HCT116 (cell line): ENCODE measurements around the gene OAS2. TPM values are rescaled to one million over a fixed set of nuclear protein-coding genes. Genes with fewer than 3 reads are reported as not detected.

Source experiments
- ATAC-seq: fragments of 200-7000 bp; cut with Tn5 transposase; 2 replicates; pipeline ENCODE4 v1.9.1; 2020; ENCODE audit warnings: mild to moderate bottlenecking, moderate library complexity
- BruUV-seq: library from RNA; stranded (reverse); fragments of 400-500 nt; replicated peaks from 2 replicates; lab custom pipeline; 2021; lab: Mats Ljungman, UMichigan
- CTCF ChIA-PET: fragments of 300-600 bp; sonication (Branson Sonifier 250); formaldehyde crosslinking; loops from one replicate; lab custom pipeline; 2021; ENCODE audit warnings: antibody characterized with exemption; lab: Charles Lee
- POLR2A ChIA-PET: fragments of 300-600, 350-600 bp; sonication (Branson Sonifier 250); formaldehyde crosslinking; loops from one replicate; lab custom pipeline; 2021; ENCODE audit warnings: antibody characterized with exemption; lab: Charles Lee
- RAD21 ChIA-PET, 2 experiments: fragments of 300-600 bp; sonication (Branson Sonifier 250); formaldehyde crosslinking; loops; one replicate each; lab custom pipeline; 2023; ENCODE audit warnings: low total read pairs in 2 of 2; ENCODE audit not compliant: uncharacterized antibody in 2 of 2, unreplicated experiment in 2 of 2, low non-redundant PET in 1 of 2; lab: Charles Lee
- DNase-seq: peaks from one replicate; pipeline ENCODE4 v3.0.0-alpha.2; 2010; ENCODE audit warnings: low read depth, low spot score
- H2AFZ ChIP-seq: fragments of 200-600 bp; shearing (Covaris generic), sonication (generic); 2 replicates; pipeline ENCODE4 v1.6.1; 2017; ENCODE audit warnings: low read depth, mixed run types, mixed read lengths, antibody characterized with exemption, low read length; ENCODE audit not compliant: poor library complexity, severe bottlenecking
- H3K27ac ChIP-seq: 2 replicates; pipeline ENCODE4 v1.5.1; 2012; ENCODE audit warnings: low read depth, low read length
- H3K27me3 ChIP-seq: fragments of 200-600 bp; sonication (generic); 2 replicates; pipeline ENCODE4 v1.6.1; 2016; ENCODE audit warnings: mixed run types, low read length, mixed read lengths; ENCODE audit not compliant: insufficient read depth
- H3K36me3 ChIP-seq, 2 experiments: fragments of 200-500 bp in 1 of 2; fragments of 200-600 bp in 1 of 2; sonication (Bioruptor generic) in 1 of 2; sonication (generic) in 1 of 2; 2 replicates each; pipeline versions ENCODE4 v1.5.1 to v1.6.1; 2014 to 2016; ENCODE audit warnings: low read length in 2 of 2, inconsistent platforms in 1 of 2, mixed read lengths in 1 of 2, mixed run types in 1 of 2; ENCODE audit not compliant: insufficient read depth in 2 of 2, control insufficient read depth in 1 of 2
- H3K4me1 ChIP-seq, 2 experiments: fragments of 200-600 bp in 1 of 2; sonication (generic) in 1 of 2; 2 replicates each; pipeline versions ENCODE4 v1.5.1 to v1.6.1; 2012 to 2017; ENCODE audit warnings: low read length in 2 of 2, inconsistent platforms in 1 of 2, mild to moderate bottlenecking in 1 of 2, mixed read lengths in 1 of 2, mixed run types in 1 of 2, moderate library complexity in 1 of 2; ENCODE audit not compliant: insufficient read depth in 2 of 2, control insufficient read depth in 1 of 2
- H3K4me2 ChIP-seq: fragments of 200-600 bp; sonication (generic); 2 replicates; pipeline ENCODE4 v1.6.1; 2017; ENCODE audit warnings: mixed run types, low read length, mixed read lengths
- H3K4me3 ChIP-seq, 2 experiments: fragments of 200-600 bp in 1 of 2; sonication (generic) in 1 of 2; replicated peaks in 1 of 2; 2 replicates each; pipeline ENCODE4 v1.5.1; 2011 to 2016; ENCODE audit warnings: low read length in 2 of 2, control low read depth in 1 of 2, low read depth in 1 of 2, mild to moderate bottlenecking in 1 of 2, mixed read lengths in 1 of 2, mixed run types in 1 of 2
- H3K79me2 ChIP-seq: fragments of 200-600 bp; sonication (generic); 2 replicates; pipeline ENCODE4 v1.6.1; 2017; ENCODE audit warnings: mild to moderate bottlenecking, mixed run types, low read length, moderate library complexity, mixed read lengths; ENCODE audit not compliant: insufficient read depth
- H3K9ac ChIP-seq: fragments of 200-600 bp; sonication (generic); 2 replicates; pipeline ENCODE4 v1.6.1; 2016; ENCODE audit warnings: low read length, mixed read lengths
- H3K9me2 ChIP-seq: fragments of 200-600 bp; sonication (generic), shearing (Covaris generic); 2 replicates; pipeline ENCODE4 v1.6.1; 2017; ENCODE audit warnings: mixed run types, mild to moderate bottlenecking, moderate library complexity; ENCODE audit not compliant: insufficient read depth
- H3K9me3 ChIP-seq, 2 experiments: fragments of 200-500 bp in 1 of 2; fragments of 200-600 bp in 1 of 2; sonication (Bioruptor generic) in 1 of 2; sonication (generic) in 1 of 2; 2 replicates each; pipeline ENCODE4 v1.6.1; 2014 to 2017; ENCODE audit warnings: low read length in 2 of 2, mixed read lengths in 2 of 2, inconsistent platforms in 1 of 2, low read depth in 1 of 2, mild to moderate bottlenecking in 1 of 2, mixed run types in 1 of 2, moderate library complexity in 1 of 2; ENCODE audit not compliant: control insufficient read depth in 1 of 2, insufficient read depth in 1 of 2
- H4K20me1 ChIP-seq: fragments of 200-600 bp; sonication (generic), shearing (Covaris generic); 2 replicates; pipeline ENCODE4 v1.6.1; 2017; ENCODE audit warnings: mixed run types, mild to moderate bottlenecking, moderate library complexity; ENCODE audit not compliant: insufficient read depth
- CEBPB ChIP-seq: IDR thresholded peaks from 2 replicates; pipeline ENCODE4 v1.6.1; 2012; ENCODE audit warnings: low read depth
- EGR1 ChIP-seq: IDR thresholded peaks from 2 replicates; pipeline ENCODE4 v1.6.1; 2012; ENCODE audit warnings: low read depth
- ELF1 ChIP-seq: IDR thresholded peaks from 2 replicates; pipeline ENCODE4 v1.6.1; 2012; ENCODE audit warnings: low read depth, borderline replicate concordance
- EZH2 ChIP-seq: fragments of 200-600 bp; sonication (generic); IDR thresholded peaks from 2 replicates; pipeline ENCODE4 v1.6.1; 2017; ENCODE audit warnings: antibody characterized with exemption, mixed run types
- FOSL1 ChIP-seq: IDR thresholded peaks from 2 replicates; pipeline ENCODE4 v1.6.1; 2012; ENCODE audit warnings: low read depth
- JUND ChIP-seq: IDR thresholded peaks from 2 replicates; pipeline ENCODE4 v1.6.1; 2012
- POLR2AphosphoS5 ChIP-seq: IDR thresholded peaks from 2 replicates; pipeline ENCODE4 v1.6.1; 2011; ENCODE audit warnings: mild to moderate bottlenecking, low read depth, low read length, moderate library complexity
- SIN3A ChIP-seq: IDR thresholded peaks from 2 replicates; pipeline ENCODE4 v1.6.1; 2012; ENCODE audit warnings: low read depth
- ZNF274 ChIP-seq: fragments of 200-500 bp; sonication (Bioruptor generic); IDR thresholded peaks from 2 replicates; pipeline ENCODE4 v1.6.1; 2014; ENCODE audit warnings: mild to moderate bottlenecking, low read depth, low read length, inconsistent platforms
- intact Hi-C: fragments of 100-400 bp; cut with micrococcal nuclease; formaldehyde crosslinking; loops from 2 replicates; pipeline ENCODE4 v1.10.0; 2022
- total RNA-seq: library from RNA; stranded (reverse); gene quantifications from one replicate; pipeline ENCODE4 v1.2.1, GENCODE V29; 2021; ENCODE audit not compliant: unreplicated experiment
- TF ChIP-seq, protein P1 (sequence below): IDR thresholded peaks from 2 replicates; pipeline ENCODE4 v1.6.1; 2012; ENCODE audit warnings: low read depth
- TF ChIP-seq, protein P2 (sequence below): IDR thresholded peaks from 2 replicates; pipeline ENCODE4 v1.6.1; 2011; ENCODE audit warnings: mild to moderate bottlenecking, low read length, moderate library complexity; ENCODE audit not compliant: insufficient replicate concordance; ENCODE audit errors: extremely low read depth
- TF ChIP-seq, protein P3 (sequence below): IDR thresholded peaks from 2 replicates; pipeline ENCODE4 v1.6.1; 2012
- TF ChIP-seq, protein P4 (sequence below), 3 experiments: fragments of 200-600 bp in 1 of 3; sonication (generic) in 1 of 3; IDR thresholded peaks in 2 of 3; conservative IDR thresholded peaks in 1 of 3; 2 replicates each; pipeline ENCODE4 v1.5.1; 2012 to 2017; ENCODE audit warnings: low read depth in 2 of 3, low read length in 2 of 3, antibody characterized with exemption in 1 of 3, borderline replicate concordance in 1 of 3, control low read depth in 1 of 3, mild to moderate bottlenecking in 1 of 3, mixed read lengths in 1 of 3, mixed run types in 1 of 3, moderate library complexity in 1 of 3; ENCODE audit not compliant: insufficient read depth in 1 of 3

OAS2 gene
- total RNA-seq, 1 experiment from 2014 or later, result 0.30 TPM

DNA sequence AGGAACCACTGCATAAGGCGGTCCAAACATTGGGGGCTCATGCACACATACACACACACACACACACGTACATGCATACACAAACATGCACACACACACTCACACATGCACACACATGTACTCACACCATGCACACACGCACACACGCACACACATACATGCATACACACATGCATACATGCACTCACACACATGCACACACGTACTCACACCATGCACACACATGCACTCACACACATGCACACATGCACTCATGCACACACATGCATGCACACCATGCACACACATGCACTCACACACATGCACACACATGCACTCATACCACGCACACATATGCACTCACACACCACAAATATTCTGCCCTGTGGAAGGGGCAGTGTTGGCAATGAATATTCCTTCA lies 22.1 kb downstream of the OAS2 start:
- POLR2A ChIA-PET, result no interaction called here
- no peaks in the 10 kb centered on the region for H3K36me3 ChIP-seq

More for the DNA sequence above, 22.1 kb downstream of the OAS2 start:
- CTCF ChIA-PET, result interaction anchor here (3.4 kb wide), 1 partner anchor 8 kb away, joined by 13 read pairs; no protein-coding TSS in a partner anchor
- H3K4me1 ChIP-seq, result peaks cover 0 to 4% of the 10 kb centered on the region in 2 experiments; a peak in 2 of 4 replicates
- no peak overlapping the region for H3K4me2 ChIP-seq
- H3K9me2 ChIP-seq, result no peaks in the 10 kb centered on the region
- no peaks in the 10 kb centered on the region for H3K9me3 ChIP-seq
- TF ChIP-seq, protein P1, sequence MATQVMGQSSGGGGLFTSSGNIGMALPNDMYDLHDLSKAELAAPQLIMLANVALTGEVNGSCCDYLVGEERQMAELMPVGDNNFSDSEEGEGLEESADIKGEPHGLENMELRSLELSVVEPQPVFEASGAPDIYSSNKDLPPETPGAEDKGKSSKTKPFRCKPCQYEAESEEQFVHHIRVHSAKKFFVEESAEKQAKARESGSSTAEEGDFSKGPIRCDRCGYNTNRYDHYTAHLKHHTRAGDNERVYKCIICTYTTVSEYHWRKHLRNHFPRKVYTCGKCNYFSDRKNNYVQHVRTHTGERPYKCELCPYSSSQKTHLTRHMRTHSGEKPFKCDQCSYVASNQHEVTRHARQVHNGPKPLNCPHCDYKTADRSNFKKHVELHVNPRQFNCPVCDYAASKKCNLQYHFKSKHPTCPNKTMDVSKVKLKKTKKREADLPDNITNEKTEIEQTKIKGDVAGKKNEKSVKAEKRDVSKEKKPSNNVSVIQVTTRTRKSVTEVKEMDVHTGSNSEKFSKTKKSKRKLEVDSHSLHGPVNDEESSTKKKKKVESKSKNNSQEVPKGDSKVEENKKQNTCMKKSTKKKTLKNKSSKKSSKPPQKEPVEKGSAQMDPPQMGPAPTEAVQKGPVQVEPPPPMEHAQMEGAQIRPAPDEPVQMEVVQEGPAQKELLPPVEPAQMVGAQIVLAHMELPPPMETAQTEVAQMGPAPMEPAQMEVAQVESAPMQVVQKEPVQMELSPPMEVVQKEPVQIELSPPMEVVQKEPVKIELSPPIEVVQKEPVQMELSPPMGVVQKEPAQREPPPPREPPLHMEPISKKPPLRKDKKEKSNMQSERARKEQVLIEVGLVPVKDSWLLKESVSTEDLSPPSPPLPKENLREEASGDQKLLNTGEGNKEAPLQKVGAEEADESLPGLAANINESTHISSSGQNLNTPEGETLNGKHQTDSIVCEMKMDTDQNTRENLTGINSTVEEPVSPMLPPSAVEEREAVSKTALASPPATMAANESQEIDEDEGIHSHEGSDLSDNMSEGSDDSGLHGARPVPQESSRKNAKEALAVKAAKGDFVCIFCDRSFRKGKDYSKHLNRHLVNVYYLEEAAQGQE, result no peak
- TF ChIP-seq EZH2, result no peak
- TF ChIP-seq, protein P2, sequence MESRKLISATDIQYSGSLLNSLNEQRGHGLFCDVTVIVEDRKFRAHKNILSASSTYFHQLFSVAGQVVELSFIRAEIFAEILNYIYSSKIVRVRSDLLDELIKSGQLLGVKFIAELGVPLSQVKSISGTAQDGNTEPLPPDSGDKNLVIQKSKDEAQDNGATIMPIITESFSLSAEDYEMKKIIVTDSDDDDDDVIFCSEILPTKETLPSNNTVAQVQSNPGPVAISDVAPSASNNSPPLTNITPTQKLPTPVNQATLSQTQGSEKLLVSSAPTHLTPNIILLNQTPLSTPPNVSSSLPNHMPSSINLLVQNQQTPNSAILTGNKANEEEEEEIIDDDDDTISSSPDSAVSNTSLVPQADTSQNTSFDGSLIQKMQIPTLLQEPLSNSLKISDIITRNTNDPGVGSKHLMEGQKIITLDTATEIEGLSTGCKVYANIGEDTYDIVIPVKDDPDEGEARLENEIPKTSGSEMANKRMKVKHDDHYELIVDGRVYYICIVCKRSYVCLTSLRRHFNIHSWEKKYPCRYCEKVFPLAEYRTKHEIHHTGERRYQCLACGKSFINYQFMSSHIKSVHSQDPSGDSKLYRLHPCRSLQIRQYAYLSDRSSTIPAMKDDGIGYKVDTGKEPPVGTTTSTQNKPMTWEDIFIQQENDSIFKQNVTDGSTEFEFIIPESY, result no peak
- TF ChIP-seq ZNF274, result no peak
- no peak for TF ChIP-seq ELF1
- no peak for TF ChIP-seq EGR1
- TF ChIP-seq JUND, result no peak
- no peak for TF ChIP-seq CEBPB
- TF ChIP-seq, protein P3, sequence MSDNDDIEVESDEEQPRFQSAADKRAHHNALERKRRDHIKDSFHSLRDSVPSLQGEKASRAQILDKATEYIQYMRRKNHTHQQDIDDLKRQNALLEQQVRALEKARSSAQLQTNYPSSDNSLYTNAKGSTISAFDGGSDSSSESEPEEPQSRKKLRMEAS, result no peak
- TF ChIP-seq, protein P4, sequence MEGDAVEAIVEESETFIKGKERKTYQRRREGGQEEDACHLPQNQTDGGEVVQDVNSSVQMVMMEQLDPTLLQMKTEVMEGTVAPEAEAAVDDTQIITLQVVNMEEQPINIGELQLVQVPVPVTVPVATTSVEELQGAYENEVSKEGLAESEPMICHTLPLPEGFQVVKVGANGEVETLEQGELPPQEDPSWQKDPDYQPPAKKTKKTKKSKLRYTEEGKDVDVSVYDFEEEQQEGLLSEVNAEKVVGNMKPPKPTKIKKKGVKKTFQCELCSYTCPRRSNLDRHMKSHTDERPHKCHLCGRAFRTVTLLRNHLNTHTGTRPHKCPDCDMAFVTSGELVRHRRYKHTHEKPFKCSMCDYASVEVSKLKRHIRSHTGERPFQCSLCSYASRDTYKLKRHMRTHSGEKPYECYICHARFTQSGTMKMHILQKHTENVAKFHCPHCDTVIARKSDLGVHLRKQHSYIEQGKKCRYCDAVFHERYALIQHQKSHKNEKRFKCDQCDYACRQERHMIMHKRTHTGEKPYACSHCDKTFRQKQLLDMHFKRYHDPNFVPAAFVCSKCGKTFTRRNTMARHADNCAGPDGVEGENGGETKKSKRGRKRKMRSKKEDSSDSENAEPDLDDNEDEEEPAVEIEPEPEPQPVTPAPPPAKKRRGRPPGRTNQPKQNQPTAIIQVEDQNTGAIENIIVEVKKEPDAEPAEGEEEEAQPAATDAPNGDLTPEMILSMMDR (IDR thresholded peaks at IDR 0.05 in 2 of 3, conservative IDR thresholded peaks at IDR 0.05 in 1 of 3; ENCODE audit: borderline replicate concordance in 1 of 3, insufficient read depth in 1 of 3, low read depth in 2 of 3, low read length in 2 of 3), result no peak
- TF ChIP-seq SIN3A, result no peak
- TF ChIP-seq FOSL1, result no peak
- no peak for TF ChIP-seq POLR2AphosphoS5
- no peak for DNase-seq
- H3K9ac ChIP-seq, result no peak overlapping the region
- no peak overlapping the region for H2AFZ ChIP-seq
- no peaks in the 10 kb centered on the region for H3K79me2 ChIP-seq
- H3K27me3 ChIP-seq, result no peaks in the 10 kb centered on the region
- no peaks in the 10 kb centered on the region for H4K20me1 ChIP-seq
- BruUV-seq, result no TSS peak
- no peak for ATAC-seq
- no peak overlapping the region for H3K27ac ChIP-seq
- RAD21 ChIA-PET, result no interaction called here
- no peak overlapping the region for H3K4me3 ChIP-seq
- intact Hi-C loops, result no loop called here
